Muscle of leg (tissue), 11 donors: Measurements from ENCODE around the gene SELENOI. TPM values are rescaled to one million over a fixed set of nuclear protein-coding genes. Genes with fewer than 3 reads are reported as not detected.
"Not testable (repeated sequence)": the region's sequence is repeated elsewhere in the genome, so short reads cannot be mapped to it uniquely, and the experiment has no call there.

ENCODE experiments used
- DNase-seq: peaks from one replicate; pipeline ENCODE4 v3.0.0; 2013
- H3K27ac ChIP-seq: one replicate; pipeline ENCODE4 v1.5.1; 2013; ENCODE audit warnings: mild to moderate bottlenecking, low read length, control low read depth
- H3K27me3 ChIP-seq: one replicate; pipeline ENCODE4 v1.6.1; 2013; ENCODE audit warnings: low read length; ENCODE audit not compliant: control insufficient read depth, insufficient read depth
- H3K36me3 ChIP-seq: one replicate; pipeline ENCODE4 v1.6.1; 2013; ENCODE audit warnings: low read length; ENCODE audit not compliant: control insufficient read depth, insufficient read depth
- H3K4me1 ChIP-seq: one replicate; pipeline ENCODE4 v1.6.1; 2013; ENCODE audit warnings: low read length; ENCODE audit not compliant: control insufficient read depth, insufficient read depth
- H3K4me3 ChIP-seq: one replicate; pipeline ENCODE4 v1.5.1; 2013; ENCODE audit warnings: low read length, control low read depth
- H3K9me3 ChIP-seq: replicated peaks from 2 replicates; pipeline ENCODE4 v1.6.1; 2013; ENCODE audit warnings: low read depth, low read length; ENCODE audit not compliant: control insufficient read depth
- WGBS: methylation state at CpG from one replicate; pipeline ENCODE4 v1.1.5; 2013; ENCODE audit warnings: missing lambda C conversion rate; ENCODE audit not compliant: insufficient coverage; 5-methylcytosine and 5-hydroxymethylcytosine counted together
- polyA plus RNA-seq, 8 donors: library from polyadenylated mRNA; unstranded; fragments of 120-200 nt; gene quantifications; one replicate each; pipeline versions ENCODE4 v1.2.1 to v1.2.3, GENCODE V29; 2013; ENCODE audit warnings: inconsistent platforms in 1 of 8, low replicate concordance in 1 of 8; ENCODE audit not compliant: insufficient read length in 8 of 8, insufficient read depth in 1 of 8
- total RNA-seq: library from RNA; stranded (reverse); fragments of 120-200 nt; gene quantifications from one replicate; pipeline ENCODE4 v1.2.4, GENCODE V29; 2013

Gene SELENOI
- total and polyA plus RNA-seq, 9 donors = 8.4 to 11.9 (median 9.3) TPM

- WGBS = no CpG with 5 or more reads among the region's 4 CpGs
- H3K4me1 ChIP-seq = peaks cover 3% of the 10 kb centered on the region
- H3K4me3 ChIP-seq = no peak overlapping the region
- DNase-seq = no peak
- H3K27me3 ChIP-seq = no peaks in the 10 kb centered on the region
- H3K36me3 ChIP-seq = no peaks in the 10 kb centered on the region
- H3K9me3 ChIP-seq = no peaks in the 10 kb centered on the region
- no peak overlapping the region for H3K27ac ChIP-seq
Measured at GRCh38 chr2:26325851-26326250, 20.1 kb upstream of the SELENOI start.

DNA sequence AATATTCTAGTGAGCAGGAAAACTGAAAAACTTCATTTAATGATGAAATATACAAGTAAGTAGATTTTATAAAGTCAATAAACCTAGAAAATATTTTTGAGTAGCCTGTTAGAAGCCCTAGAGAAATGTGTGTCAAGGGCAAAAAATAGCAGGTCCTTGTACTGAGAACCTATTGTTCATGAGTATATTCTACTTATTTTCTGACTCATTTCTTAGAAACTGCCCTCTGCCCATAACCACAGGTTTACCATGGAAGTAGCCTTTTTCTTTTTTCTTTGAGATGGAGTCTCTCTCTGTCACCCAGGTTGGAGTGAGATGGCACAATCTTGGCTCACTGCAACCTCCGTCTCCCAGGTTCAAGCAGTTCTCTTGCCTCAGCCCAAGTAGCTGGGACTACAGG, 19.4 kb upstream of the SELENOI start:
- no peak for DNase-seq
- WGBS = 80% methylated on average over 1 of the region's 1 CpG

DNA sequence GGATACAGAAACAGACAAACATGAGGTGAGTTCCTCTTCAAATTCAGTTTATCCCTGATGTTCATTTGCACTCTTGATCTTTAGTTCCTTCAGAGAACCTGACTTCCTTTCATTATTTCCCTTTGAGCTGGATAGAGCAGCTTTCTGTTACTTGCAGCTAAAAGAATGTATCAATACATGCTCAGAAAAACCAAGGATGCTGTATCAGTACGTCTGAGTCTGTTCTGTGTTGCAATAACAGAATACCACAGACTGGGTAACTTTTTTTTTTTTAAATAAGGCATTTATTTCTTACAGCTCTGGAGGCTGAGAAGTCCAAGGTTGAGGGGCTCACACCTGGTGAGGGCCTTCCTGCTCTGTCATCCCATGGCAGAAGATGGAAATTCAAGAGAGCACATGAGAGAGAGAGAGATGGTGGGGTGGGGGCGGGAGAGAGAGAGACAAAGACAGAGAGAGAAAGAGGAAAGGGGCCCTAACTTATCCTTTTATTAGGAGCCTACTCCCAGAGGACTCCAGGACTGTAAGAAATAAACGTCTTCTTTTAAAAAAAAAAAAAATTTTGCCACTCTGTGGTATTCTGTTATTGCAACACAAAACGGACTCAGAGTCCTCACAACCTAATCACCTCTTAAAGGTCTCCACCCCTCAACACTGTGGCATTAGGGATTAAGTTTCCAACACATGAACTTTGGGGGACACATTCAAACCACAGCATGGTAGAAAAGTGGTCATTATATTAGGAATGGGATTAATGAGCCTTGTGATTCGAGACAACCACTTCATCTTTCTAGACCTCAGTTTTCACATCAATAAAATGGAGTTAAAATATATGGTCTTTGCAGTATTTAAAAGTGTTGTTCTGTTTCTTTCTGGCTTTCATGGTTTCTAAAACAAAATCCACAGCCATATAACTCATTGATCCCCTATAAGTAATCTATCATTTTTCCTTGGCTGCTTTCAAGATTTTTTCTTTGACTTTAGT, 18.4 kb upstream of the SELENOI start:
- no peak for DNase-seq
- peaks cover 3% of the 10 kb centered on the region for H3K4me1 ChIP-seq
- H3K36me3 ChIP-seq = no peaks in the 10 kb centered on the region
- no peaks in the 10 kb centered on the region for H3K9me3 ChIP-seq
- H3K27ac ChIP-seq = no peak overlapping the region
- H3K27me3 ChIP-seq = no peaks in the 10 kb centered on the region
- no CpG with 5 or more reads among the region's 5 CpGs for WGBS
- no peak overlapping the region for H3K4me3 ChIP-seq

More for the DNA sequence above, 19.4 kb upstream of the SELENOI start:
- Histone ChIP-seq H3K4me3 (no peak overlapping the region), H3K27ac (no peak overlapping the region), H3K27me3 (no peaks in the 10 kb centered on the region), H3K36me3 (no peaks in the 10 kb centered on the region), H3K4me1 (peaks cover 3% of the 10 kb centered on the region), H3K9me3 (no peaks in the 10 kb centered on the region)

DNA sequence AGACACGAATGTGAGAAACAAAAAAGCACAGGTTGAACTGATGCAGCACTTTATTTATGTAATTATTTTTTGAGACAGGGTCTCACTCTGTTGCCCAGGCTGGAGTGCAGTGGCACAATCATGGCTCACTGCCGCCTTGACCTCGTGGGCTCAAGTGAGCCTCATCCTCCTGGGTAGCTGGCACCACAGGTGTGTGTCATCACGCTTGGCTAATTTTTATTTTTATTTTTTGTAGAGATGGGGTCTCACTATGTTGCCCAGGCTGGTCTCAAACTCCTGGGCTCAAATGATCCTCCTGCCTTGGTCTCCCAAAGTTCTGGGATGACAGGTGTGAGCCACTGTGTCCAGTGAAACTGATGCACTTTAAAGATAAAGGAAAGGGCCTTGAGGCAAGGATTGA, 16.9 kb upstream of the SELENOI start:
- not testable (repeated sequence) for DNase-seq, H3K27me3 ChIP-seq, H3K4me3 ChIP-seq, H3K27ac ChIP-seq, H3K9me3 ChIP-seq, H3K36me3 ChIP-seq, H3K4me1 ChIP-seq
- WGBS = 93% methylated on average over 3 of the region's 4 CpGs

DNA sequence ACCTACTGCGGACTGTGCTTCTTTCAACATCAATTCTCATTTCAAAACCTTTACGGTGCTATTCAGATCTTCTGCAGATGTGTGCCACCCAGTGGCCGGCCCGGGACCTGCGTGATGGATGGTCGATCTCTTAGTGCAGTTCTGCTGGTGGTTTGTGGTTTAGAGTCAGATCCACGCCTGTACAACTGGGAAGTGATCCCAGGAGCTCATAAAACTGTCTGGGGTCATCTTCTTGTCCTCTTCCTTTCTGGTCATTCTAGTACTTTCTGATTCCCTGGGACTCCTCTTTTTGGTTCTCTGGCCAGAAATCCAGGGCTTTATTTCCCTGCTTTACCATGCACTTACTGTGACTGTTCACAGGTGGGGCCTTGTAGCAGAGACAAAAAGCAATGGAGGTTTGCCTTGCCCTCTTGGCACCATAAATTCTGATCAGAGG, 15.8 kb upstream of the SELENOI start:
- peaks cover 3% of the 10 kb centered on the region for H3K4me1 ChIP-seq

GRCh38 chr2:26330604-26331003, 15.3 kb upstream of the SELENOI start:
- no peak overlapping the region for H3K27ac ChIP-seq
- H3K27me3 ChIP-seq = no peaks in the 10 kb centered on the region
- H3K9me3 ChIP-seq = no peaks in the 10 kb centered on the region
- no peak for DNase-seq
- WGBS = no CpG with 5 or more reads among the region's 3 CpGs
- H3K4me1 ChIP-seq = peaks cover 3% of the 10 kb centered on the region
- no peak overlapping the region for H3K4me3 ChIP-seq
- no peaks in the 10 kb centered on the region for H3K36me3 ChIP-seq

More for the DNA sequence above, 15.8 kb upstream of the SELENOI start:
- DNase-seq = peak; percentile 83
- Histone ChIP-seq H3K27ac (no peak overlapping the region), H3K4me3 (no peak overlapping the region), H3K9me3 (no peaks in the 10 kb centered on the region), H3K27me3 (no peaks in the 10 kb centered on the region), H3K36me3 (no peaks in the 10 kb centered on the region)
- 0% methylated on average over 4 of the region's 7 CpGs for WGBS

- H3K9me3 ChIP-seq, H3K27ac ChIP-seq, DNase-seq, H3K27me3 ChIP-seq, H3K36me3 ChIP-seq, H3K4me3 ChIP-seq, H3K4me1 ChIP-seq: not testable (repeated sequence)
- WGBS = 80% methylated on average over 2 of the region's 8 CpGs
Measured at GRCh38 chr2:26331321-26331720, 14.6 kb upstream of the SELENOI start.

- Histone ChIP-seq H3K27ac (no peak overlapping the region), H3K9me3 (no peaks in the 10 kb centered on the region), H3K4me1 (peaks cover 3% of the 10 kb centered on the region), H3K4me3 (no peak overlapping the region), H3K27me3 (no peaks in the 10 kb centered on the region), H3K36me3 (no peaks in the 10 kb centered on the region)
- WGBS = no CpG with 5 or more reads among the region's 2 CpGs
- no peak for DNase-seq
Measured at GRCh38 chr2:26333293-26333692, 12.7 kb upstream of the SELENOI start.

GRCh38 chr2:26335231-26335630, 10.7 kb upstream of the SELENOI start:
- DNase-seq = peak; percentile 52
- H3K36me3 ChIP-seq = no peaks in the 10 kb centered on the region
- no peaks in the 10 kb centered on the region for H3K27me3 ChIP-seq
- no peaks in the 10 kb centered on the region for H3K9me3 ChIP-seq
- no peak overlapping the region for H3K27ac ChIP-seq
- no CpG with 5 or more reads among the region's 3 CpGs for WGBS
- peaks cover under 1% of the 10 kb centered on the region for H3K4me1 ChIP-seq
- no peak overlapping the region for H3K4me3 ChIP-seq

- Histone ChIP-seq H3K4me1 (no peaks in the 10 kb centered on the region), H3K27ac (no peak overlapping the region), H3K36me3 (no peaks in the 10 kb centered on the region), H3K4me3 (no peak overlapping the region), H3K9me3 (no peaks in the 10 kb centered on the region), H3K27me3 (no peaks in the 10 kb centered on the region)
- WGBS = 100% methylated on average over 1 of the region's 2 CpGs
- DNase-seq = no peak
Measured at GRCh38 chr2:26336719-26337118, 9.2 kb upstream of the SELENOI start.
